Mucosa of rectum (tissue), 2 donors: ENCODE measurements around the gene NKD1.

ENCODE experiments used
- H3K27ac ChIP-seq, 2 donors: one replicate each; pipeline ENCODE4 v1.7.0; 2013; ENCODE audit warnings: inconsistent platforms in 2 of 2, low read depth in 2 of 2, low read length in 2 of 2
- H3K27me3 ChIP-seq, 2 donors: one replicate each; pipeline ENCODE4 v1.7.0; 2013; ENCODE audit warnings: low read length in 2 of 2; ENCODE audit not compliant: control insufficient read depth in 2 of 2, insufficient read depth in 2 of 2
- H3K36me3 ChIP-seq, 2 donors: one replicate each; pipeline ENCODE4 v1.7.0; 2013; ENCODE audit warnings: low read length in 2 of 2; ENCODE audit not compliant: control insufficient read depth in 2 of 2, insufficient read depth in 2 of 2
- H3K4me1 ChIP-seq, 2 donors: one replicate each; pipeline ENCODE4 v1.7.0; 2013; ENCODE audit warnings: low read length in 2 of 2, mild to moderate bottlenecking in 1 of 2; ENCODE audit not compliant: control insufficient read depth in 2 of 2, insufficient read depth in 2 of 2
- H3K4me3 ChIP-seq, 2 donors: one replicate each; pipeline ENCODE4 v1.7.0; 2013; ENCODE audit warnings: low read length in 2 of 2
- H3K9ac ChIP-seq, 2 donors: one replicate each; pipeline ENCODE4 v1.7.0; 2013; ENCODE audit warnings: low read length in 2 of 2, low read depth in 1 of 2, mild to moderate bottlenecking in 1 of 2
- H3K9me3 ChIP-seq, 2 donors: one replicate each; pipeline ENCODE4 v1.7.0; 2013; ENCODE audit warnings: low read length in 2 of 2; ENCODE audit not compliant: control insufficient read depth in 2 of 2
- donor health status: healthy.
- donor health status: Normal muscosa, but diverticular disease.

Gene NKD1

DNA sequence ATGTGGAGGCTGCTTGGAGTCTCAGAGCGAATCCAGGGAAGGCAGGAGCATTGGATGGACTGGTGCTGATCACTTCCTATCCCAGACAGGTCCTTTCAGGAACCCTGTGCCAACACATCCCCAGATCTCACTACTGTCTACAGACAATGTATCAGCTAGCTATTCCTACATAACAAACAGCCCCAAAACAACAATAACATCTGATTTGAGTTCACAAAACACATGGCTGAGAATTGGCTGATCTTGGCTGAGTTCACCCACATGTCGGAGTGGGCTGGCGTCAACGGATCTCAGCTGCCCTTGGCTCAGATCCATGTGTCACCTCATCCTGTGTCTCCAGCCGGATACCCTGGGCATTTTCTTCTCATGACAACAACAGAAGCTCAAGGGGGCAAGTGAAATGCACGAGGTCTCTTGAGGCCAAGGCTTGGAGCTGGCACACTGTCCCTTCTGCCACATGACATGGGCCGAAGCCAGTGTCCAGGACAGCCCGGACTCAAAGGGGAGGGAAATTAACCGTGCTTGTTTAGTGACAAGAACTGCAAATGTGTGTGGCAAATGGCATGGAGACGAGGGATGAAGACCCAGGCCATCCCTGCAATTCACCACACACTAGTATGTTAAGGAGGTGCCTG lies 114.2 kb downstream of the NKD1 start:
- Histone ChIP-seq H3K9ac (no peak overlapping the region), H3K4me1 (no peaks in the 10 kb centered on the region), H3K27ac (no peak overlapping the region), H3K9me3 (no peaks in the 10 kb centered on the region), H3K36me3 (no peaks in the 10 kb centered on the region), H3K27me3 (no peaks in the 10 kb centered on the region), H3K4me3 (no peak overlapping the region)

DNA sequence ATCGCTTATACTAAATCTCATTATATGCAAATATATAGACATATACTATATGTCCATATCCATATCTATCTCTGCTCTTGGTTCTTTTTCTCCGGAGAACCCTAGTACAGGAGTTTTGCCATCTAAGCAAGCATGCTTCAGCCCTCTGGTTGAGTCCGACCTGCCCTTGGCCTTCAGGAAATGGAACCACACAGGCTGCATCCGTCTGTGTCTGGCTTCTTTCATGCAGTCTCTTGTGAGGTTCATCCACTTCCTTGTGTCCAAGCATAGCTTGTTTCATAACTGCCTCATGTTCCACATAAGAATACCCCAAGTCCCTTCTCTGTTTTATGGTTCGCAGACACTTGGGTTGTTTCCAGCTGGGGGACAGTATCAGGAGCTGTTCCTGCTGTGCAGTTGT lies 116.1 kb downstream of the NKD1 start:
- no peaks in the 10 kb centered on the region for H3K27me3 ChIP-seq
- H3K9ac ChIP-seq = no peak overlapping the region
- no peak overlapping the region for H3K4me3 ChIP-seq
- no peaks in the 10 kb centered on the region for H3K36me3 ChIP-seq
- no peak overlapping the region for H3K27ac ChIP-seq
- H3K4me1 ChIP-seq = no peaks in the 10 kb centered on the region
- no peaks in the 10 kb centered on the region for H3K9me3 ChIP-seq

DNA sequence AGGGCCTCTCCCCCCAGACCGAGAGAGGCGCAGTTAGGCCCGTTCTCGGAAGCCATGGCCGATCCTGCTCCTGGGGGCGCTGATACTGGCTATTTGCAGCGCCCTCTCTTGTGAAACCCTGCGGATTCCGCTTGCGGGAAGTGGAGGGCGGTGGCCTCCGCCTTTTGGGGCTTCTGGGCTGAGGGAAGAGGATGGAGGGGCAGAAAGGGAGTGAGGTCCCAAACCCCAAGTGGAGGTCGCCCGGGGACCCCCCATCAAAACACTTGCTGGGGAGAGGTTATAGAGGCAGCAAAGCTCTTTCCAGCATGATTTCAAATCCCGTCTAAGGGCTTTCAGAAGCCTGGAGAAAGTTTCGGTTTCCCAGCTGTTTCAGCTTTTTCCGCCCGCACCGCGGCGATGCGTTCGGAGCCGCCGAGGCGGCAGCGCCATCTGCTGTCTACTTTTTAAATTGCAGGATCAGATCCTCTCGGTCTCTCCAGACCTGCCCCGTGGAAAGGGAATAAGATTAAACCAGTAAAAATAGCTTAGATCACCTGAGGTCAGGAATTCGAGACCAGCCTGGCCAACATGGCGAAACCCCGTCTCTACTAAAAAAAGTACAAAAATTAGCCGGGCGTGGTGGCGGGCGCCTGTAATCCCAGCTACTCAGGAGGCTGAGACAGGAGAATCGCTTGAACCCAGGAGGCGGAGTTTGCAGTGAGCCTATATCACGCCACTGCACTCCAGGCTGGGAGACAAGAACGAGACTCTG lies 117.1 kb downstream of the NKD1 start:
- H3K27me3 ChIP-seq = no peaks in the 10 kb centered on the region
- H3K9ac ChIP-seq = peak overlapping the region; percentile 50 to 68
- H3K27ac ChIP-seq = peak overlapping the region in 1 of 2 donors; percentile 50
- H3K4me3 ChIP-seq = peak overlapping the region; percentile 25 to 74
- no peaks in the 10 kb centered on the region for H3K4me1 ChIP-seq
- no peaks in the 10 kb centered on the region for H3K36me3 ChIP-seq
- no peaks in the 10 kb centered on the region for H3K9me3 ChIP-seq

DNA sequence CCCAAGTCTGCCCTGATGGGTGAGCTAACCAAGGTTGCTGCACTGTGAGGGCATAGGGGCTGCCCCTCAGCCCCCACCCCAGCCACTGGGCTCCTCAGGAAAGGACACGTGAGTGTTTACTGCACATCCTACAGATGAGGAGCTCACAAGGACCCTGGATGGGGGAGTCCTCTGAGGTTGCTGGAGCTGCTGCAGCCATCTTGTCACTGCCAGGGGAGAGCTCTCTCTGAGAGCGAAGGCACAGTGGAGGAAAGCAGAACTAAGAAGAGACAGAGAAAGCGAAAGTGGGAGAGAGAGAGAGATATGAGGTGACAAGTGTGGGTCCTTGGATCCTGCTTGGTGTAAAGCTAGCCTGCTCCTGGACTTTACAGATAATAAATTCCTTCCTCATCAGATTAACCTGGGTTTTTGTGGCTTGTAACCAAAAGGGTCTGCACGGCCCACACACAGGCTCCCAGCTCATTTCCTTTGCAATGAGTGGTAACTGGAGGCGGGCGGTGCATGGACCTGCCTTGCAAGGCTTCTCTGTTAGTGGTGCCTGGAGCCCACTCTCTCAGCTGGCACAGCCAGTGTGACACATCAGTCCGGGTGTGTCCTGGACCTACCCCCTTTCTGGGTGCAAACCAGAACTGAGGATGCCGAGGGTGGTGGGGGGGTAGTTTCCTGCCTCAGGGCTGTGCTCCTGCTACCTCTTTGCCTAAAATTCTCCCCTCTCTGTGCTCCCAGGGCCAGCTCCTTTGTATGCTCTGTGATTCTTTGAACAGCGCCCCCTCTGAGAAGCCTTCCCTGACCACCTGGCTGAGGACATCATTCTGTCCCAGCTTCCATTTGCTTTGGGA lies 118.7 kb downstream of the NKD1 start:
- Histone ChIP-seq H3K9ac (no peak overlapping the region), H3K36me3 (no peaks in the 10 kb centered on the region), H3K4me1 (no peaks in the 10 kb centered on the region), H3K27ac (no peak overlapping the region), H3K9me3 (peaks cover 2 to 5% of the 10 kb centered on the region in 2 donors), H3K4me3 (peak overlapping the region in 1 of 2 donors; percentile 1), H3K27me3 (no peaks in the 10 kb centered on the region)

DNA sequence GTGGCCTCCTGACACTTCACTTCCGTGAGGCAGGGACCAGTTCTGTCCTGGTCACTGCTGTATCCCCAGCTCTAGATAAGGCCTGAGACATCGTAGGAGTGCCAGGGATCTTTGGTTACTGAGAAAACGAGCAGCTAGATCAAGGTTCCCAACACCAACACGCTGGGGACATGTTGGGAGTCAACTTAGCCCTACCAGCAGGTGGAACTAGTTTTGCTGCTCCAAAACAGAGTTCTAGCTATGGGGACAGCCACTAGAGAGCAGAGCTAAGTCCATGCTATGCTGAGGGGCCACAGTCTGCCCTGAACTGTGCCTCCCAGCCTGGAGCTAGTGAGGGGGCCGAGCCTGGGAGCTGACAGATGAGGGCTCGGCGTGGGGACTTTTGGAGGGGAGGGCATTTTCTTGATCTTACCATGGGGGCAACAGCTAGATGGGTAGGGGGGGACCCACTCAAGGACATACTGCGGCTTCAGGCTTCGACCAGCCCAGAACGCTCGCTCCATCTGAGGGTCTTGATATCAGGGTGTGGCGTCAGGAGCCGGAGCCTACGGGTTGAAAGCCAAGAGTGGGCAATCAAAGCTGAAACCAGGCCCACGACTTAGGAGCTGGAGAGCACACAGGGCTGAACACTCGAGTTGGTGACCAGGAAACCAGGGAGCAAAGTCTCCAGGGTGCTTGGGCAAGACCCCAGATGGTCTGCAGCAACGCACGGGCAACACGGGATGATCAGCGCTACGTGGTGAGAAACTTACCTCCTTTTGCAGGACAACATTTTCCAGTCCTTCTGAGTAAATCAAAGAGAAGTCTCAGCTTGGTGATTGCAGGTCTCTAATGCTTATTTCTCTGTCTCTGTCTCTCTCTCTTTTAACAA lies 119.5 kb downstream of the NKD1 start:
- Histone ChIP-seq H3K27ac (no peak overlapping the region), H3K9ac (no peak overlapping the region)

DNA sequence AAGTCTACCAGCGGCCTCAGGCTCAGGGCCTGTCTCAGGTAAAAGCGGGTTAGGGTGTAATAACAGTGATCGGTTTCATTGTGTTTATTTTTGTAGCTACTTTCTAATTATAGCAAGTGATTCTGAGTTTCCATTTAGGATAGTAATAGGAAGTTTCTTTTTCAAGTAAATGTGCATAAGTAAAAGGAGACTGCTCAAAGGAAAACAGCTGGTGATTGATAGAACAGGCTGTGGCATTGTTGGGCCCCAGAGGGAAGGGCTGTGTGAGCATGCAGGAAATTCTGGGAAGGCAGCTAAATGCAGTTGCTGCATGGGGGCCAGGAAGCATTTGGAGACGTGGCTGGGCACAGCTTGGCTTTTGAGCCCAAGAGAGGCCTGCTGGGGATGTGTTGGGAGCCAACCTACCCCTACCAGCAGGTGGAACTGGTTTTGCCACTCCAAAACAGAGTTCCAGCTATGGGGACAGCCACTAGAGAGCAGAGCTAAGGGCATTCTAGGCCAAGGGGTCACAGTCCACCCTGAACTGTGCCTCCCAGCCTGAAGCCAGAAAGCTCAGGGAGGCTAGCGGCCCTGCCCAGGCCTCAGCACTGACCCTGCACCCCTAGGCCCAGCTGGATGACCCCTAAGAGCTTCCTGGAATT lies 120.3 kb downstream of the NKD1 start:
- Histone ChIP-seq H3K36me3 (no peaks in the 10 kb centered on the region), H3K4me1 (no peaks in the 10 kb centered on the region), H3K27ac (no peak overlapping the region), H3K9me3 (peaks cover 6 to 7% of the 10 kb centered on the region in 2 donors), H3K9ac (no peak overlapping the region), H3K4me3 (no peak overlapping the region), H3K27me3 (no peaks in the 10 kb centered on the region)

More for the DNA sequence above, 119.5 kb downstream of the NKD1 start:
- Histone ChIP-seq H3K9me3 (peaks cover 6 to 7% of the 10 kb centered on the region in 2 donors), H3K36me3 (no peaks in the 10 kb centered on the region), H3K4me3 (no peak overlapping the region), H3K27me3 (no peaks in the 10 kb centered on the region), H3K4me1 (no peaks in the 10 kb centered on the region)

DNA sequence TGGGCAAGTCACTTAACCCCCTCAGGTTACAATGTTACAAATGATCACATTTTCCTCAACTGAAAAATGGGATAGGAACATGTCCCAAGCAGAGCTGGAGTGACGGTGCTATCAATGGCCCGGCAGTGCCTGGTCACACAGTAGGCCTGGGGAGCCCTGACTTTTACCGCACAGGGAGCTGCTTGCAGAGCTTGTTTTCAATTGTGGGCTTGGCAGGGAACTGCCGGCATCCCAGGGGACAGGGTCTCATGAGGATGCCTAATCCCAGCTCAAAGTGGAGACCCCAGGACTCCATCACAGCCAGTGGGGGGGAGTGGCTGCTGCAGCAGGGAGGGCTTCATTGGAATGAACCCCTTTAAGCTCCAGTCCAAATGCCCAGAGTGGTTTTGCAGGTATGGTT lies 121.5 kb downstream of the NKD1 start:
- Histone ChIP-seq H3K4me1 (no peaks in the 10 kb centered on the region), H3K36me3 (peaks cover 0 to 6% of the 10 kb centered on the region in 2 donors), H3K27me3 (no peaks in the 10 kb centered on the region), H3K4me3 (no peak overlapping the region), H3K9me3 (peaks cover 6 to 7% of the 10 kb centered on the region in 2 donors), H3K27ac (no peak overlapping the region), H3K9ac (no peak overlapping the region)

DNA sequence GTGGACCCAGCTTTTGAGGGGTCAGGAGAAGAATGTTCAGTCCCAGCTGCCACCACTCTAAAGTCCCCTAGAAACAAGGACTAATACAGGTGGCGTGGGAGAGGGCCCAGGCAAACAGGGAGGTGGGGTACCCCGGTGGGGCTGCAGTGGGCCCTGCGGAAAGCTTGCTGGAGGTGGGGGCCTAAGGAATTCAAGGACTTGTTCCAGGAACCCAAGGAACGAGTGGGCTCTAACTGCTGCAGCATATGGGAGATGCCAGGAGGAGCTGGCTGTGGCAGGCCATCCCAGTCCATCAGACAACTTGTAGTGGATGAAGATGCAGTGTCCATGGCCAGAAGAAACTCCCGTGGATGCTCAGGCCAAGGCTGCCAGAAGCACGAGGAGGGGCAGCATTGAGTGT lies 122.3 kb downstream of the NKD1 start:
- Histone ChIP-seq H3K4me1 (no peaks in the 10 kb centered on the region), H3K9me3 (peaks cover 6 to 7% of the 10 kb centered on the region in 2 donors), H3K36me3 (peaks cover 0 to 8% of the 10 kb centered on the region in 2 donors), H3K27ac (no peak overlapping the region), H3K4me3 (no peak overlapping the region), H3K9ac (no peak overlapping the region), H3K27me3 (no peaks in the 10 kb centered on the region)

DNA sequence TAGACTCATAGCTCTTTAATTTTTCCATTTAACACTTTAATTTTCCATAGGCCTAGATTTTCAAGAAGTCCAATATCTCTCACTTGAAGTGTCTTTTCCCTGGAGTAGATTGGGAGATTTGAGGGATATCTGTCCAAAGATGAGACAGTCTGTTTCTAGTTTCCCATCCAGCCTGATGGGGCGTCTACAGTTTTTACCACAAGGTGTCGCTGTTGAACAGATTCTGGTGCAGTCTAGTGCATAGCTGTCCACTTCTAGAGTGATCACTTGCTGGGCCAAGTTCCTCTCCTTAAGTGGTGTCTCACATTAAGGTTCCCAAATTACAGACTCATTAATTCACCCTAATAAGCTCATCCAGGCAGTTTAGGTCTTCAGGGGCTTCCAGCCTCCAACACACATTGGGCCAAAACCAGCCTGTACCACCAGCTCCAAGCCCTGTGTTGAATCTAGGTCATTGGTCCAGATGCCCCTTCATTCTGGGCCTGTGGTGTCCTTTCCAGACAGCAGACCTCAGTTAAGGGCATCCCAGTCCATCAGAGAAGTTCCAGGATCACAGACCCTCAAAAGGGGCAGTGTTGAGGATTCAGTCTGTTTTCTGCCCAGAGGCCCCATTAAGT lies 123.6 kb downstream of the NKD1 start:
- Histone ChIP-seq H3K27me3 (no peaks in the 10 kb centered on the region), H3K9ac (no peak overlapping the region), H3K9me3 (peaks cover 6 to 7% of the 10 kb centered on the region in 2 donors), H3K4me3 (no peak overlapping the region), H3K36me3 (peaks cover 0 to 11% of the 10 kb centered on the region in 2 donors), H3K27ac (no peak overlapping the region), H3K4me1 (no peaks in the 10 kb centered on the region)
